NB4 (cell line): ENCODE results near the gene TEAD4.

ENCODE experiments used
- POLR2A ChIP-seq: IDR thresholded peaks from 2 replicates; pipeline ENCODE4 v1.6.1; 2011; ENCODE audit warnings: mild to moderate bottlenecking; ENCODE audit not compliant: insufficient read length; ENCODE audit errors: extremely low read depth
- TF ChIP-seq, protein P1 (sequence below): IDR thresholded peaks from one replicate; pipeline ENCODE4 v1.5.1; 2012; ENCODE audit warnings: low read depth, low read length

DNA sequence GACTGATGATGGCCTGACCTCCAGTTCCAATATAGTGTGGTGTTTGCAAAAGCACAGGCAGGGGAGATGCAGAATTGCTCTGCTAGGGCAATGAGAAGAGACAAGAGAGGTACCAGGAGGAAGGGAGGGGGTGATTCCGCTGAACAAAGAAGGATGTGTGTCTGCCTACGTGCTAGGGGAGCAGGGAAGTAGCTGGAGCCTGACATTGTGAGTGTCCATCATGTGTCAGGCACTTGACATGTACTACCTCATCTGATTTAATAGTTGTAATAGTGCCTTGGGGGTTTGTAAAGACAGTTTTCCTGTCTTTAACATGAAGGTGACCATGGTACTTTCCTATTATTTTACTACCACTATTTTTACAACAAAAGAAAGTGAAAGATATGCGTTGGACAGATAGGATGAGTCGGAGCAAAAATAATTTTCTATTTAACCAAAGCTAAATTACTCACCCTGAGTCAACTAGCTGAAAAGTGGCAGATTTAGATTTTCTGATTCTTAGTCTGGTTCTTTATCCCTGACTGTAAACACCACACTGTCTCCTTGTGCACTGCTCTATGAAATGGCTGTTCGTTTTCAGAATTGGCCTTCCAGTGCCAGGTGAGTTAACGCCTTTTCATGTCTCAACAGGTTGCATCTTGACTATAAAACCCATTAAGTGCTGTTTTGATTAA is 33.7 kb upstream of the TEAD4 start:
- TF ChIP-seq, protein P1, sequence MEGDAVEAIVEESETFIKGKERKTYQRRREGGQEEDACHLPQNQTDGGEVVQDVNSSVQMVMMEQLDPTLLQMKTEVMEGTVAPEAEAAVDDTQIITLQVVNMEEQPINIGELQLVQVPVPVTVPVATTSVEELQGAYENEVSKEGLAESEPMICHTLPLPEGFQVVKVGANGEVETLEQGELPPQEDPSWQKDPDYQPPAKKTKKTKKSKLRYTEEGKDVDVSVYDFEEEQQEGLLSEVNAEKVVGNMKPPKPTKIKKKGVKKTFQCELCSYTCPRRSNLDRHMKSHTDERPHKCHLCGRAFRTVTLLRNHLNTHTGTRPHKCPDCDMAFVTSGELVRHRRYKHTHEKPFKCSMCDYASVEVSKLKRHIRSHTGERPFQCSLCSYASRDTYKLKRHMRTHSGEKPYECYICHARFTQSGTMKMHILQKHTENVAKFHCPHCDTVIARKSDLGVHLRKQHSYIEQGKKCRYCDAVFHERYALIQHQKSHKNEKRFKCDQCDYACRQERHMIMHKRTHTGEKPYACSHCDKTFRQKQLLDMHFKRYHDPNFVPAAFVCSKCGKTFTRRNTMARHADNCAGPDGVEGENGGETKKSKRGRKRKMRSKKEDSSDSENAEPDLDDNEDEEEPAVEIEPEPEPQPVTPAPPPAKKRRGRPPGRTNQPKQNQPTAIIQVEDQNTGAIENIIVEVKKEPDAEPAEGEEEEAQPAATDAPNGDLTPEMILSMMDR: no peak
- TF ChIP-seq POLR2A: no peak
